Astrocyte of the spinal cord (primary cell): ENCODE measurements around the gene AMOTL1.

ENCODE experiments used
- DNase-seq: peaks from one replicate; pipeline ENCODE4 v3.0.0; 2011; ENCODE audit warnings: low read depth, low spot score
- H3K4me3 ChIP-seq: 2 replicates; pipeline ENCODE4 v1.5.1; 2011; ENCODE audit warnings: low read depth, mild to moderate bottlenecking, low read length, moderate library complexity
- in situ Hi-C: cut with HindIII; loops from 2 replicates; pipeline ENCODE4 v1.10.0; 2017; ENCODE audit warnings: low sequenced_read_pairs
- TF ChIP-seq, protein P1 (sequence below): IDR thresholded peaks from 2 replicates; pipeline ENCODE4 v1.5.1; 2012; ENCODE audit warnings: low read depth, mild to moderate bottlenecking, low read length, inconsistent platforms

Gene AMOTL1

GRCh38 chr11:94751218-94751609, 16.9 kb upstream of the AMOTL1 start:
- no peak overlapping the region for H3K4me3 ChIP-seq
- no peak for DNase-seq
- in situ Hi-C loops: no loop called here
- TF ChIP-seq, protein P1, sequence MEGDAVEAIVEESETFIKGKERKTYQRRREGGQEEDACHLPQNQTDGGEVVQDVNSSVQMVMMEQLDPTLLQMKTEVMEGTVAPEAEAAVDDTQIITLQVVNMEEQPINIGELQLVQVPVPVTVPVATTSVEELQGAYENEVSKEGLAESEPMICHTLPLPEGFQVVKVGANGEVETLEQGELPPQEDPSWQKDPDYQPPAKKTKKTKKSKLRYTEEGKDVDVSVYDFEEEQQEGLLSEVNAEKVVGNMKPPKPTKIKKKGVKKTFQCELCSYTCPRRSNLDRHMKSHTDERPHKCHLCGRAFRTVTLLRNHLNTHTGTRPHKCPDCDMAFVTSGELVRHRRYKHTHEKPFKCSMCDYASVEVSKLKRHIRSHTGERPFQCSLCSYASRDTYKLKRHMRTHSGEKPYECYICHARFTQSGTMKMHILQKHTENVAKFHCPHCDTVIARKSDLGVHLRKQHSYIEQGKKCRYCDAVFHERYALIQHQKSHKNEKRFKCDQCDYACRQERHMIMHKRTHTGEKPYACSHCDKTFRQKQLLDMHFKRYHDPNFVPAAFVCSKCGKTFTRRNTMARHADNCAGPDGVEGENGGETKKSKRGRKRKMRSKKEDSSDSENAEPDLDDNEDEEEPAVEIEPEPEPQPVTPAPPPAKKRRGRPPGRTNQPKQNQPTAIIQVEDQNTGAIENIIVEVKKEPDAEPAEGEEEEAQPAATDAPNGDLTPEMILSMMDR: no peak

DNA sequence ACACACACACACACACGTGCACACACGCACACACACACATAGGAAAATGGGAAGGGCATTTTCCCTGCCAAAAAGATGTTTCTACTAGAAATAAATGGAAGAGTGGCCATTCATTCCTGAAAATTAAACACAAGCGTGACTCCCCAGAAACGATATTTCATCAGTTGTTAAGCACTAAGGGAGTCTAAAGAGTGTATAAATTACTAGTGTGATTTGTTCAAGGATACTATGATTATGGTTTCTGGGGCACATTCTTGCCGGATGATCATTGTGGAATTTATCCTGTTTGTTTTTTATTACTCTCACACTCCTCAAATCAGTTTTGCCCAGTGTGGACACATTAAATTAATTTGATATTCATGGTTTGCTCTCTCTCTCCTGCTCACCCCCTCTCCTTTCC, 16.4 kb upstream of the AMOTL1 start:
- TF ChIP-seq, protein P1: no peak
- H3K4me3 ChIP-seq: no peak overlapping the region
- in situ Hi-C loops: no loop called here
- no peak for DNase-seq

- in situ Hi-C loops: no loop called here
- no peak for DNase-seq
- no peak overlapping the region for H3K4me3 ChIP-seq
- TF ChIP-seq, protein P1: no peak
These were observed 14.5 kb upstream of the AMOTL1 start for GRCh38 chr11:94753630-94754029.

DNA sequence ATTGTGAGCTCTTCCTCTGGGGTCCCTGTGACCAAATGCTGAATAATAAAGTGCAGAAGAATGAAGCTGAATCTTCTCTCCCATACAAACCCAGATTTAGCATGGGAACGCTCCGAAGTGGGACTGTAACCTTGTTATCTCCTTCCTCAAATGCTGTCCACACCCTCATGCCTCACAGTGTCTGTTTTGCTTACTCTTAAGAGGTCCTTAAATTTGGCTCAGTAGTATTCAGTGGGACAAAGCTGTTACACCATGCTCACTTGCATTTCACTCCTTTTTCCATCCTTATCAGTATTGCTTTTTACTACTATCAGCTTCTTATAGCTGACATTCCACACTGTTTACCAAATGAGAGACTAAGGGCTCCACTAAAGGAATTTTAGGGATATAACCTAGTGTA, 13.8 kb upstream of the AMOTL1 start:
- no peak overlapping the region for H3K4me3 ChIP-seq
- in situ Hi-C loops: no loop called here
- DNase-seq: no peak
- TF ChIP-seq, protein P1: no peak

GRCh38 chr11:94754819-94755218, 13.3 kb upstream of the AMOTL1 start:
- in situ Hi-C loops: no loop called here
- TF ChIP-seq, protein P1: no peak
- DNase-seq: no peak
- no peak overlapping the region for H3K4me3 ChIP-seq

GRCh38 chr11:94755494-94755893, 12.7 kb upstream of the AMOTL1 start:
- TF ChIP-seq, protein P1: no peak
- DNase-seq: no peak
- no peak overlapping the region for H3K4me3 ChIP-seq
- in situ Hi-C loops: no loop called here
